ENCODE data around the gene RNPC3.
"Not testable (repeated sequence)": the region's sequence is repeated elsewhere in the genome, so short reads cannot be mapped to it uniquely, and the experiment has no call there.

RNPC3 gene

DNA sequence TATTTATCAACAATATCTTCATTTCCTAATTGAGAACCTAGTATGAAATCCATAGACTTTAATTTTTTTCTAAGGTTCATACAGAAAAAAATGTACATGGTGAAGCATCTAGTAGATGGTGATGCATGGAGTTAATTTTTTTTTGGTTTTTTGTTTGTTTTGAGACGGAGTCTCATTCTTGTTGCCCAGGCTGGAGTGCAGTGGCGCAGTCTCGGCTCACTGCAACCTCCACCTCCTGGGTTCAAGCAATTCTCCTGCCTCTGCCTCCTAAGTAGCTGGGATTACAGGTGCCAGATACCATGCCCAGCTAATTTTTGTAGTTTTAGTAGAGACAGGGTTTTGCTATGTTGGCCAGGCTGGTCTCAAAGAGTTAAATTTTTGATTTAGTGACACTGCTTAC is 35.6 kb downstream of the RNPC3 start:
- not testable (repeated sequence) for DNase-seq (ENCODE audit: low spot score)

DNA sequence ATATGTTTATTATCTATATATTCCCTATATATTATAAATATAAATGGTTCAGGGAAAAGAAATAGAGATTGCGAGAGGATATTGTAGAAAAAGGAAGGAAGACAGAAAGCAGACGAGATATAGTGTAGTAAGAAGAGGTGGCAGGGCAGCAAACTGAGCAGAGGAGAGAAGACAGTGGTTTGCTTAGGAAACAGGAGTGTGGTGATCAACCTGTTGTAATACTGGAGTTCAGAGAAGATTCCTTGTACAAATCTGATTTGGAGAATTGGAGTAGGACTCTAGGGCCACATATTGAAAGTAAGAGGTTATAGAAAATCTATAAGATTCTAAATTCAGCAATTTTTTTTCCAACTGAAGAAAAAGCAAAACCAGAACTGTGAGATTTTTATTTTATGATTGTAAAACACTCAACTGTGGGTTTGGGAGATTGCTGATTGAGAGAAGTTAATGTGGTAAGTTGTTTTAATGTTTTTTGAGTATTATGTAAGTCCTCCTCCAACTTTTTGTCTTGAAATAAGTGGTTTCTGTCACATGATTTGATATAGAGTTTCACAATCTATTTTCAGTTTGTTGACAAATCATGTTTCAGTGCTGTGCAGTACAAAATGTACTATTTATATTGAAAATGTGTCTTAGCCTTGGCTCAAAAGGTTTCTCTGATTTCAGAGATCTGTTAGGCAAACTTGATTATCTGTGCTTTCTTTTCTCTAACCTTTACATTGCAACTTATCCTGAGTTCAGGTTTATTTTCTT is 36.3 kb downstream of the RNPC3 start:
- DNase-seq (ENCODE audit: low spot score) = no peak

DNA sequence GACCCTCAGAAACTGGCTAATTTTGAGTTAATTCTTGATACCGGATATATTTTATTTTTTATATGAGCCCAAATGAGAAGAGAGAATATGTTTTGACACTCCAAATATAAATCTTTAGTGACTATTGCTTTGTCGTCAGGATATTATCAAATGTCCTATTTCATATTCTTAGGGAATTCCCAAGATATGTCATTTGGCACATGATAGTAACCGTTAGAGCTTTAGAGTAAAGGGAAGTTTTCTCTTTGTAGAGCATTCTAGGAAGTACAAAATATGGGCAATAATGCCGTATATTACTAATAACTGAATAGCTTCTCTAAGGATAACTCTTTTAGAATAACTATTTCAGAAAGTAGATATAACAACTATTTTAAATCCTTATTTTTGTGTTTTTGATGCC is 37.6 kb downstream of the RNPC3 start:
- no peak for DNase-seq (ENCODE audit: low spot score)

DNA sequence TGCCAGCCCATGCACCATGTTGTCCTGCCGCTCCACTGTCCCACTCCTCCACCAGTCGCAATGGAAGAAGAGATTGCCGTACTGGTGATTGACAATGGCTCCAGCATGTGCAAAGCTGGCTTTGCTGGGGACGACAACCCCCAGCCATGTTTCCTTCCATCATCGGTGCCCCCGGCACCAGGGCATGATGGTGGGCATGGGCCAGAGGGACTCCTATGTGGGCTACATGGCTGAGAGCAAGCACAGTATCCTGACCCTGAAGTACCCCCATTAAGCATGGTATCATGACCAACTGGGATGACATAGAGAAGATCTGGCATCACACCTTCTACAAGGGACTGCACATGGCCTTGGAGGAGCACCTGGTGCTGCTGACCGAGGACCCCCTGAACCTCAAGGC is 44.0 kb downstream of the RNPC3 start:
- no peak for DNase-seq (ENCODE audit: low spot score)

DNA sequence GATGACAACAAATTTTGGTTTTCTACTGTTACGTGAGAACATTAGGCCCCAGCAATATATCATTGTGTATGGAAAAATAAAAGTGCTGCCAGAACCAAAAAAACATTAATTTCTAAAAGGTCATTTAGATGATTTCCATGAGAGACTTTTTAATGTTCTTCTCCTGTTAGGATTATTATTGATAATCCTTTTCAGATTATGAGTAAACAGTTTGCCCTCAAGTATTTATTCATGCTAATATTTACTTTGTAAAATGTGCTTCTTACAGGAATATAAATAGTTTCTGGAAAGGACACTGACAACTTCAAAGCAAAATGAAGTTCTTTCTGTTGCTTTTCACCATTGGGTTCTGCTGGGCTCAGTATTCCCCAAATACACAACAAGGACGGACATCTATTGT is 45.8 kb downstream of the RNPC3 start, which contains the start of gene AMY2B:
TSS of gene AMY2B (plus strand) at position 301 of the 400 bp plus-strand sequence. CDS start at position 315, 14 bp downstream.
- not testable (repeated sequence) for DNase-seq (ENCODE audit: low spot score)

DNA sequence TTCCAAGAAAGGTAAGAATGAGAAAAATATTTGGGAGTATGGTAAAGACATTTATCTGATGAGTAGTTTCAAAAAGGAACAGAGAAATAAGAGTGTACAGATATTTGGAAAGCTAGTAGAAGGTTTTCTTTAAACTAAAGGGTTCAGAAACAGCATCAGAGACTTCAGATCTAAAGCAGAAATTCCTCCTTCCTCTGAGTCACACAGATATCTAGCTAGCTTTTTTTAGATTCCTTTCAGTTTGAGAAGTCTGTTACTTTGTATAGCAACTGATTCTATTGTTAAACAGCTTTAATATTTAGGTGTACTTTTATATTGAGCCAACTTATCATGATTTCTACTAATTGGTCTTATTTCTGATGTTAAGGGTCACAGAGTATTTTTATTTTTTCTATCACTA is 50.6 kb downstream of the RNPC3 start:
- DNase-seq (ENCODE audit: low spot score) = no peak

DNA sequence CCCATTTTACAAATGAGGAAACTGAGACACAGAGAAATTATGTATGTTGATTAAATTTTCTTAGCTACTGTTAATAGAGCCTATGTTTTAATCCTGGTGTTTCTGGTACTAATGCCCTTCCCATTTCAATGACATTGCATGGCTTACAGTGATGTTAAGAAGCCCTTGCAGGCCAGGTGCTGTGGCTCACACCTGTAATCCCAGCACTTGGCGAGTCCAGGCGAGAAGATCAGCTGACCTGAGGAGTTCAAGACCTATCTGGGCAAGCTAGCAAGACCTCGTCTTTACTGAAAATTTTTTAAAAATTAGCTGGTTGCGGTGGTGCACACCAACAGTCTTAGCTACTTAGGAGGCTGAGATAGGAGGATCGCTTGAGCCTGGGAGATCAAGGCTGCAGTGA is 51.3 kb downstream of the RNPC3 start:
- DNase-seq (ENCODE audit: low spot score) = not testable (repeated sequence)

DNA sequence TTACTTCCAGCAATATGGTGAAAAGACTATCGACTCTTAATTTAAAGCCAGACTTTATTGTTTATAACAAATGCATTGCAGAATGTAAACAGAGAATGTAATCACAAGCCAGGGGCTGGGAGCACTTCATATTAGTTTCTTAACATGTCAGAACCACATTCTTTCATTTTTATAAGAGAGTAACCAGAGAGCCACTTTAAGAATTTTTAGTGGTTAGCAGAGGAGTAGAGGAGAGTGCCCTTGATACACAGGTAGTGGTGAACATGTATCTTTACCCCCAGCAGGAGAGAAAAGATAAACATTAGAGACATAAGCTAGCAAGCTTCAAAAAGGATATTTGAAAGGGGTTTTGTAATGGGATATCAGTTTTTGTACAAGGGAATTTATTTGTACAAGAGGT is 57.0 kb downstream of the RNPC3 start:
- no peak for DNase-seq (ENCODE audit: low spot score)

DNA sequence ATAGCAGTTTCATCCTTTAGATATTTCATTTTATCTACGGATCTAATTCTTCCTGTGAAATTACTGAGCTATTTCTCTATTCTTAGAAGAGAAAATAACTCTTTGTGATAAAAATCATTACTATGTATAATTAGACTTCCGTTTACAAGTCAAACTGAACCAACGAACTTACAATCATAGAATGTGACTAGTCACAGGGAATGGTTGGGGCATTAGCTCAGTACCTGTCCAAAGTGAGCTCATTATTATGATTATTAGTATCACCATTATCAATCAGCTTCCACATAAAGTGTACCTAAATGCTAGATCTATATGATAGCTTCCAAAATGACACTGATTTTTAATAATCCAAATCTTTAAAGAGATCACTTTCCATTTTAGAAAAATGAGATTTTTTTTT is 58.4 kb downstream of the RNPC3 start:
- DNase-seq (ENCODE audit: low spot score) = no peak

DNA sequence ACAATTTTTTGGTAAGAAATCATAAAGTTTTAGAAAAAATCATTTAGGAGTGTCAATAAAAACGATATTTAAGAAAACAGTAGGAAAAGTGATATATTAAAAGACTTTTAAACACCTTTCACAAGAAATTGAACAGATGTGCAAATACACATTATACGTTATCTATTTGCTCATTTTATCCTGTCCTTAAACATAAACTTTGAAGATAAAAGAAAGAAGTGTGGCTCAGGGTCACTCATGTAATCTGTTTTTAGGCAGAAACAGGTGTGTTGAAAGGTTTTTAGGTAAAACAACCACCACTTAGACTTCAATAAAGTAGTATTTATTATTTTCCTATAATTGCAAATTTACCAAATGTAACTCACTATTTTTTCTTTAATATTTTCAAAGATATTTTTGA is 59.0 kb downstream of the RNPC3 start:
- no peak for DNase-seq (ENCODE audit: low spot score)

DNA sequence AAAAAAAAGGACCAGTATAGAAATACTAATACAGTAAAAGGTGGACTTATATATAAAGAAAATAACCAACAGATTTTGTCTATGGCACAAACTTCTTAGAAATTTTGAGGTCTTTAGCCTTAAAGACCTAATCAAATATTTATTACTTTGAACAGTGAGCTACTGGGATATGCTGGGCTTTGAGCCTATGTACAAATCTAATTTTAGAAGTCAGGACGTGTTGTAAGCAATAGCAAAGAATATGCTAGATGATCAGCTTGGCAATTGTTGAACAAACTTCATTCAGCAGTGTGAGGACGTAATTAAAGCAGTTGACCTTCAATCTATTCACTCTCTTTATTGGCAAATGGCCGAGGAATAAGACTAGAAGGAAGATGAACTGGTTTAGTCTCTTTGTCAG is 77.2 kb downstream of the RNPC3 start:
- DNase-seq (ENCODE audit: low spot score) = not testable (repeated sequence)
